K562 (cell line): ENCODE results near the gene SOX11.

ENCODE experiments used
- CBX8 ChIP-seq: fragments of 200-600 bp; sonication (generic); IDR thresholded peaks from 2 replicates; pipeline ENCODE4 v1.6.1; 2012; ENCODE audit warnings: borderline replicate concordance, mixed run types, low read depth, mild to moderate bottlenecking, moderate library complexity, mixed read lengths, low read length, control low read depth, inconsistent platforms; ENCODE audit not compliant: poor library complexity, severe bottlenecking; ENCODE audit errors: extremely low read depth
- ETV6 ChIP-seq, 3 experiments: fragments of 150-350 bp in 1 of 3; sonication (generic) in 1 of 3; formaldehyde crosslinking in 1 of 3; IDR thresholded peaks; 2 replicates each; pipeline versions ENCODE4 v1.6.1 to v1.8.0; 2014 to 2022; ENCODE audit warnings: borderline replicate concordance in 2 of 3, low read depth in 2 of 3, antibody characterized with exemption in 1 of 3, low read length in 1 of 3, mild to moderate bottlenecking in 1 of 3, missing genetic modification reagents in 1 of 3
- FIP1L1 ChIP-seq: fragments of 200-400 bp; formaldehyde crosslinking; IDR thresholded peaks from 2 replicates; pipeline ENCODE4 v1.6.1; 2018; ENCODE audit warnings: mild to moderate bottlenecking, low read depth, low read length; ENCODE audit not compliant: poor library complexity, severe bottlenecking
- MAFK ChIP-seq: IDR thresholded peaks from 2 replicates; pipeline ENCODE4 v1.6.1; 2011; ENCODE audit warnings: low read length, improper control_type of control experiment
- SMAD1 ChIP-seq: fragments of 150-350 bp; IDR thresholded peaks from 2 replicates; pipeline ENCODE4 v1.6.1; 2014; ENCODE audit warnings: low read length, low read depth; ENCODE audit not compliant: partially characterized antibody
- TEAD4 ChIP-seq, 2 experiments: sonication (generic) in 1 of 2; formaldehyde crosslinking in 1 of 2; IDR thresholded peaks; 2 replicates each; pipeline versions ENCODE4 v1.6.1 to v1.8.0; 2012 to 2022; ENCODE audit warnings: borderline replicate concordance in 1 of 2, inconsistent platforms in 1 of 2, low read length in 1 of 2, mild to moderate bottlenecking in 1 of 2, missing genetic modification reagents in 1 of 2
- ZNF764 ChIP-seq: fragments of 250-450 bp; sonication (Bioruptor Pico); IDR thresholded peaks from 2 replicates; pipeline ENCODE4 v1.4.0; 2020; ENCODE audit warnings: low read depth, mild to moderate bottlenecking, moderate library complexity
- TF ChIP-seq, protein P1 (sequence below), 2 experiments: fragments of 450-650 bp; formaldehyde crosslinking in 1 of 2; IDR thresholded peaks; 2 replicates each; pipeline versions ENCODE4 v1.4.0 to v1.6.1; 2014 to 2020; ENCODE audit warnings: mild to moderate bottlenecking in 2 of 2, borderline replicate concordance in 1 of 2, low read depth in 1 of 2
- TF ChIP-seq, protein P2 (sequence below): fragments of 250-450 bp; sonication (Bioruptor Pico); IDR thresholded peaks from 2 replicates; pipeline ENCODE4 v1.8.0; 2021; ENCODE audit warnings: moderate library complexity, mild to moderate bottlenecking, inconsistent platforms

DNA sequence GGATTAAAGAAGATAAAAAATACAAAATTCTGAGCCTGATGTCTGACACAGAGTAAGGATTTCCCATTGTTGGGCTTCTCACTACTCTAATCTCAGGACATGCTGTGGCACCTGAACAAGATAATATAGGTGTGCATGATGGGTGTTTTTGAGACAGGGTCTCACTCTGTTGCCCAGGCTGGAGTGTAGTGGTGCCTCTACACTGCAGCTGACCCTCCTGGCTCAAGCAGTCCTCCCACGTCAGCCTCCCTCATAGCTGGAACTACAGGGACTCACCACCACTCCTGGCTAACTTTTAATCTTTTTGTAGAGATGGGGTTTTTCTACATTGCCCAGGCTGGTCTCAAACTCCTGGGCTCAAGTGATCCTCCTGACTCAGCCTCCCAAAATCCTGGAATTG is 32.9 kb downstream of the SOX11 start:
- no peak for TF ChIP-seq CBX8
- TF ChIP-seq TEAD4 (IDR thresholded peaks at IDR 0.05; ENCODE audit: low read length): no peak
- TF ChIP-seq TEAD4 (CRISPR knock-in tag; IDR thresholded peaks at IDR 0.05; ENCODE audit: borderline replicate concordance): no peak
- no peak for TF ChIP-seq ZNF764 (CRISPR knock-in tag)
- no peak for TF ChIP-seq SMAD1
- TF ChIP-seq ETV6 (IDR thresholded peaks at IDR 0.05; ENCODE audit: borderline replicate concordance in 1 of 2, low read depth in 2 of 2, low read length in 1 of 2): no peak
- TF ChIP-seq ETV6 (CRISPR knock-in tag; IDR thresholded peaks at IDR 0.05; ENCODE audit: borderline replicate concordance): no peak
- TF ChIP-seq, protein P1, sequence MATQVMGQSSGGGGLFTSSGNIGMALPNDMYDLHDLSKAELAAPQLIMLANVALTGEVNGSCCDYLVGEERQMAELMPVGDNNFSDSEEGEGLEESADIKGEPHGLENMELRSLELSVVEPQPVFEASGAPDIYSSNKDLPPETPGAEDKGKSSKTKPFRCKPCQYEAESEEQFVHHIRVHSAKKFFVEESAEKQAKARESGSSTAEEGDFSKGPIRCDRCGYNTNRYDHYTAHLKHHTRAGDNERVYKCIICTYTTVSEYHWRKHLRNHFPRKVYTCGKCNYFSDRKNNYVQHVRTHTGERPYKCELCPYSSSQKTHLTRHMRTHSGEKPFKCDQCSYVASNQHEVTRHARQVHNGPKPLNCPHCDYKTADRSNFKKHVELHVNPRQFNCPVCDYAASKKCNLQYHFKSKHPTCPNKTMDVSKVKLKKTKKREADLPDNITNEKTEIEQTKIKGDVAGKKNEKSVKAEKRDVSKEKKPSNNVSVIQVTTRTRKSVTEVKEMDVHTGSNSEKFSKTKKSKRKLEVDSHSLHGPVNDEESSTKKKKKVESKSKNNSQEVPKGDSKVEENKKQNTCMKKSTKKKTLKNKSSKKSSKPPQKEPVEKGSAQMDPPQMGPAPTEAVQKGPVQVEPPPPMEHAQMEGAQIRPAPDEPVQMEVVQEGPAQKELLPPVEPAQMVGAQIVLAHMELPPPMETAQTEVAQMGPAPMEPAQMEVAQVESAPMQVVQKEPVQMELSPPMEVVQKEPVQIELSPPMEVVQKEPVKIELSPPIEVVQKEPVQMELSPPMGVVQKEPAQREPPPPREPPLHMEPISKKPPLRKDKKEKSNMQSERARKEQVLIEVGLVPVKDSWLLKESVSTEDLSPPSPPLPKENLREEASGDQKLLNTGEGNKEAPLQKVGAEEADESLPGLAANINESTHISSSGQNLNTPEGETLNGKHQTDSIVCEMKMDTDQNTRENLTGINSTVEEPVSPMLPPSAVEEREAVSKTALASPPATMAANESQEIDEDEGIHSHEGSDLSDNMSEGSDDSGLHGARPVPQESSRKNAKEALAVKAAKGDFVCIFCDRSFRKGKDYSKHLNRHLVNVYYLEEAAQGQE (IDR thresholded peaks at IDR 0.05; ENCODE audit: borderline replicate concordance): no peak
- TF ChIP-seq, protein P1 (CRISPR knock-in tag; IDR thresholded peaks at IDR 0.05; ENCODE audit: low read depth): no peak
- TF ChIP-seq FIP1L1: no peak
- no peak for TF ChIP-seq MAFK
- TF ChIP-seq, protein P2, sequence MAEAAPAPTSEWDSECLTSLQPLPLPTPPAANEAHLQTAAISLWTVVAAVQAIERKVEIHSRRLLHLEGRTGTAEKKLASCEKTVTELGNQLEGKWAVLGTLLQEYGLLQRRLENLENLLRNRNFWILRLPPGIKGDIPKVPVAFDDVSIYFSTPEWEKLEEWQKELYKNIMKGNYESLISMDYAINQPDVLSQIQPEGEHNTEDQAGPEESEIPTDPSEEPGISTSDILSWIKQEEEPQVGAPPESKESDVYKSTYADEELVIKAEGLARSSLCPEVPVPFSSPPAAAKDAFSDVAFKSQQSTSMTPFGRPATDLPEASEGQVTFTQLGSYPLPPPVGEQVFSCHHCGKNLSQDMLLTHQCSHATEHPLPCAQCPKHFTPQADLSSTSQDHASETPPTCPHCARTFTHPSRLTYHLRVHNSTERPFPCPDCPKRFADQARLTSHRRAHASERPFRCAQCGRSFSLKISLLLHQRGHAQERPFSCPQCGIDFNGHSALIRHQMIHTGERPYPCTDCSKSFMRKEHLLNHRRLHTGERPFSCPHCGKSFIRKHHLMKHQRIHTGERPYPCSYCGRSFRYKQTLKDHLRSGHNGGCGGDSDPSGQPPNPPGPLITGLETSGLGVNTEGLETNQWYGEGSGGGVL (CRISPR knock-in tag): no peak
